ENCODE measurements around the gene SAE1. TPM values are rescaled to one million over a fixed set of nuclear protein-coding genes. Genes with fewer than 3 reads are reported as not detected.

Gene SAE1
- total and polyA plus RNA-seq, 2 of the 4 experiments (the other 2 are of a cell fraction), result 165 to 184 TPM

- peaks cover 15% of the 10 kb centered on the region; the same call in 1 of the 2 replicates for H4K20me1 ChIP-seq (ENCODE audit: insufficient read depth, low read length)
- no TSS peak for BruUV-seq (replicated peaks)
- CTCF ChIA-PET, result interaction anchor here (2.5 kb wide), 1 partner anchor 86 kb away, joined by 15 read pairs; no protein-coding TSS in a partner anchor
- no peak overlapping the region for H2BK120ac ChIP-seq (ENCODE audit: low read depth, low read length)
- no peak overlapping the region for H3K4me2 ChIP-seq (ENCODE audit: low read depth, low read length)
- H2AK9ac ChIP-seq (replicated peaks; ENCODE audit: low read depth, low read length, poor library complexity), result no peak overlapping the region
- TF ChIP-seq RCOR1 (IDR thresholded peaks at IDR 0.05; ENCODE audit: insufficient replicate concordance, low read length) (no peak), USF2 (IDR thresholded peaks at IDR 0.05; ENCODE audit: low read depth, low read length) (no peak), NFE2L2 (IDR thresholded peaks at IDR 0.05; ENCODE audit: low read depth, low read length) (no peak), BHLHE40 (IDR thresholded peaks at IDR 0.05; ENCODE audit: low read depth, low read length) (no peak), CEBPB (IDR thresholded peaks at IDR 0.05; ENCODE audit: low read depth, low read length) (no peak), SMC3 (IDR thresholded peaks at IDR 0.05; ENCODE audit: low read depth, low read length) (no peak), CHD1 (IDR thresholded peaks at IDR 0.05; ENCODE audit: low read depth, low read length) (no peak), MAFK (IDR thresholded peaks at IDR 0.05; ENCODE audit: low read depth, low read length) (no peak), CTCF (conservative IDR thresholded peaks at IDR 0.05; ENCODE audit: low read depth, low read length) (no peak), POLR2A (IDR thresholded peaks at IDR 0.05; ENCODE audit: low read depth, low read length) (no peak), RFX5 (IDR thresholded peaks at IDR 0.05; ENCODE audit: low read depth, low read length) (no peak), MXI1 (IDR thresholded peaks at IDR 0.05; ENCODE audit: borderline replicate concordance, low read depth, low read length) (no peak), ELK1 (IDR thresholded peaks at IDR 0.05; ENCODE audit: borderline replicate concordance, low read depth, low read length) (no peak), MAZ (IDR thresholded peaks at IDR 0.05; ENCODE audit: borderline replicate concordance, low read depth, low read length) (no peak), RAD21 (IDR thresholded peaks at IDR 0.05; ENCODE audit: low read length) (no peak)
- peaks cover 12% of the 10 kb centered on the region for H3K9me1 ChIP-seq (ENCODE audit: insufficient read depth, low read length)
- no peak overlapping the region for H2AFZ ChIP-seq (replicated peaks; ENCODE audit: low read length, poor library complexity)
- H3K4ac ChIP-seq (ENCODE audit: low read depth, low read length), result no peak overlapping the region
- H3K27me3 ChIP-seq (ENCODE audit: control insufficient read depth, insufficient read depth, low read length), result no peaks in the 10 kb centered on the region
- H4K91ac ChIP-seq (ENCODE audit: insufficient read depth, low read depth, low read length), result no peak overlapping the region
- WGBS, 2 experiments (ENCODE audit: extremely low coverage in 2 of 2, insufficient read length in 1 of 2), result 92% methylated on average over 2 of the region's 7 CpGs; no CpG with 5 or more reads in 1 of the 2 experiments
- peak overlapping the region; percentile 92 for H2BK5ac ChIP-seq (ENCODE audit: low read depth, low read length, poor library complexity, severe bottlenecking)
- H3K27ac ChIP-seq (ENCODE audit: insufficient read depth, low read length), result no peak overlapping the region
- intact Hi-C loops (cut with micrococcal nuclease) (no loop called here), dilution Hi-C loops (cut with HindIII; ENCODE audit: low sequenced_read_pairs, unreplicated experiment) (no loop called here), in situ Hi-C loops (cut with MboI; ENCODE audit: low sequenced_read_pairs) (no loop called here)
- H3K18ac ChIP-seq (ENCODE audit: low read depth, low read length), result peak overlapping the region; percentile 93; the same call in 1 of the 2 replicates
- ATAC-seq (ENCODE audit: low read depth), result no peak
- peaks cover 29 to 80% of the 10 kb centered on the region in 2 experiments for H3K79me1 ChIP-seq (ENCODE audit: low read depth in 1 of 2, low read length in 2 of 2)
- peaks cover 28% of the 10 kb centered on the region for H3K36me3 ChIP-seq (ENCODE audit: control insufficient read depth, insufficient read depth, low read length)
- 0 out of 2 replicates have a peak overlapping the region, but pooled peaks have one; percentile 57 for H3K14ac ChIP-seq (replicated peaks; ENCODE audit: low read depth, low read length)
- H2BK15ac ChIP-seq (ENCODE audit: low read depth, low read length), result peak overlapping the region; percentile 37; the same call in 1 of the 3 replicates
- no peak overlapping the region for H3K56ac ChIP-seq (ENCODE audit: extremely low read depth, insufficient read depth, low read length)
- no peak overlapping the region for H2BK20ac ChIP-seq (ENCODE audit: low read depth, low read length)
- no peak overlapping the region for H3K4me3 ChIP-seq (ENCODE audit: insufficient read depth, low read depth, low read length)
- H3K23ac ChIP-seq (ENCODE audit: low read depth, low read length), result no peak overlapping the region
- POLR2A ChIA-PET (ENCODE audit: unreplicated experiment), result no interaction called here
- no peak overlapping the region for H3K9ac ChIP-seq (ENCODE audit: low read depth, low read length)
- H4K5ac ChIP-seq (ENCODE audit: low read depth, low read length), result peak overlapping the region; percentile 75; the same call in 1 of the 2 replicates
- no peaks in the 10 kb centered on the region for H3K9me3 ChIP-seq (ENCODE audit: control insufficient read depth, insufficient read depth, low read length)
- H2AK5ac ChIP-seq (ENCODE audit: low read depth, low read length), result peak overlapping the region; percentile 72; the same call in 1 of the 2 replicates
- peaks cover 27% of the 10 kb centered on the region for H3K4me1 ChIP-seq (ENCODE audit: control insufficient read depth, insufficient read depth, low read length)
- DNase-seq, result peak; percentile 15
- H4K8ac ChIP-seq (ENCODE audit: low read depth in 2 of 2, low read length in 2 of 2), result peak overlapping the region in 1 of 2 experiments; percentile 89; a peak in 2 of 4 replicates
Measured at GRCh38 chr19:47158879-47159503, 28.4 kb downstream of the SAE1 start.

Measured in IMR-90 (cell line).